ENCODE data around the gene THOC2.

- TF ChIP-seq YY1 (IDR thresholded peaks at IDR 0.05; ENCODE audit: insufficient read depth, insufficient read length), result no peak
- no peak for TF ChIP-seq ZNF274 (IDR thresholded peaks at IDR 0.05; ENCODE audit: low read depth, low read length)
- no peak for TF ChIP-seq SUZ12 (IDR thresholded peaks at IDR 0.05; ENCODE audit: extremely low read depth, insufficient read depth, insufficient read length)
Observed at GRCh38 chrX:123736333-123736921, 3.6 kb upstream of the THOC2 start.
